SK-MEL-5 (cell line): Measurements from ENCODE around the gene CCL13. TPM values are rescaled to one million over a fixed set of nuclear protein-coding genes. Genes with fewer than 3 reads are reported as not detected.

Source experiments
- DNase-seq: peaks from one replicate; pipeline ENCODE4 v3.0.0-alpha.2; 2016; ENCODE audit warnings: low read depth, low spot score
- in situ Hi-C: cut with HindIII; loops from 2 replicates; pipeline ENCODE4 v1.10.0; 2016; ENCODE audit warnings: low sequenced_read_pairs, high pct_unique_total_duplicates, low pct_unique_long_range_greater_than_20kb
- total RNA-seq: library from RNA; depleted of rRNA; stranded (reverse); fragments of >200 nt; shearing (Covaris generic); gene quantifications from 2 replicates; pipeline ENCODE4 v1.2.3, GENCODE V29; 2014

The CCL13 gene
- total RNA-seq, 1 experiment from 2014 or later, result not detected

DNA sequence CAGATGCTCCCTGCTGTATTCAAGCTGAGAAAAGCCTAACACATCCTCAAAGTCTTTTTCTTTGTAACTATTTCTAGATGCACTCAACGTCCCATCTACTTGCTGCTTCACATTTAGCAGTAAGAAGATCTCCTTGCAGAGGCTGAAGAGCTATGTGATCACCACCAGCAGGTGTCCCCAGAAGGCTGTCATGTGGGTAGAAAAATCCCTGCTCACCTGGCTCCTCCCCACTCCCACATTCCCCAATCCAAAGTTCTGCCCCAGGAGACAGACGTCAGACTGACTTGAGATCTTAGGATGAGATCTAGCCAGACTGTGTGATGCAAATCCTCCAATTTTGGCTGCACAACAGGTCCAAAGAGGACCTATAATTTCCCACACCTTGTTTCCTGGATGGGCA, 1.1 kb downstream of the CCL13 start:
- DNase-seq, result no peak
- in situ Hi-C loops, result no loop called here

DNA sequence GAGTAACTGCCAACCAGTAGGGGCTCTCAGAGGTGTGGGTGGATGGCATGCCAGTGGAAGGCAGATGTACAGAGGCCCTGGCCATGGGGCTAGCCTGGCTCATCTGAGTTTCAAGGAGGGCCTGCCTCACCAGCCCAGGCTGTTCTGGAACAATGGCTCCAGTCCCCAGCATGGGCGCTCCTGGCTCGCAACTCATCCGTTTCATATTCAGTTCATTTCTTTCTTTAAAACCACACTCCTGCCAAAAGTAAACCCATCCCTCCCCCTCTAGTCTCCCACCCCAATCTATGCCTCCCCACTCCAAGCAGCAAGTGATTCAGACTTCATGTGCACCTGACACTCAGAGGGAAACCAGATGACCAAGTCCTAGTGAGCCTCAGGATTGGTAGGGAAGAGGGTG, 2.4 kb downstream of the CCL13 start:
- in situ Hi-C loops, result no loop called here
- DNase-seq, result no peak

DNA sequence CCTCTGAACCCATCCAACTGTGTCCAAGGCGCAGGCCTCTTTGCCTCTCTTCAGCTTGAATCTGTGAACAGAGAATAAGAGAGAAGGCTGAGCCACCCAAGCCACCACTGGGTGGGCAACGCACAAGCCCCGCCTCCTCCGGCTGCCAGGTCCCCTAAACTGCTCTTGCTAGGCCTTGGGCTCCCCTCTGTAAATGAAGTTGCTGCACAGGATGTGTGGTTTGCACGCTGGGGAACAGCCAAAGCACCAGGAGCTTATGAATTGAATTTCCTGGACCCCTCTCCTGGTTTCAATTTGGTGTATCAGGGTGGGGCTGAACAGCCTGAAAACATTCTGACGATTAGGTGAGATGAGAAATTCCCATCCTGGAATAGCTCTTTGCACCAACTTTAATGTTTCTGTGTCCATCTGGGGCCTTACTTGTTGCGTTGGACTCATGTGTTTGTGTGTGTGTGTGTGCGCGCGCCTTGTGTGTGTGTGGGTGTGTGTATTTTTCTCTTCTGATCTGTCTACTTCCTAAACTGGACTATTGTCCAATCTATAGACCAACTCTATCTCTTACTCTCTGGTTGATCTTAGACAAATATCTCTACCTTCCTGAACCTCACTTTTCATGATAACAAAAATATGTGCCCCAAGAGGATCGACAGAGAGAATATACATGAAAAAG, 4.5 kb downstream of the CCL13 start:
- in situ Hi-C loops, result no loop called here
- DNase-seq, result no peak

DNA sequence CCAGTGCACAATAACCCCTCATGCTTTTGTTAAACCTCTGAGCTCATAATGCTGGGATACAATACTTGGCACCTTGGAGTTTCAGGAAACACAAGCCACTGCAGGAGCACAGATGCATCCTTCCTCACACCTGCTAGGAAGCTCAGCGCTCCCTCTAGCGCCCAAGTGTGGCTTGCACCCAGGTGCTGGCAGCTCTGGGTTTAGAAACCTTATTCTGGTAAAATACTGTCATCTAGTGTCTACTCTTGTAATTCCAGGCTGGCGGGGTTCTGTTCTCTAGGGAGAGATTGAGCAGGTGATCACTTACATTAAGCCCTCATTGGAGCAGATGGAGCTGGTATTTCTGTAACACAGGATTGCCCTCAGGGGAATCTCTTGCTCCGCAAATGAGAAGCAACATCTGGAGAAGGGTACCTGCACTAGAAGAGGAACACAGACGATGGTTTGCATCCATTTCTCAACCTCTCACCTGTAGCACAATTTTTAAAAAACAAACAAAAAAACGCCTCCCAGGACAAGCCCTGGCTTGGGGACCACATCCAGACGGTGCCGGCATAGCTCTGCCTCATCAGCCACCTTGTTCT, 5.3 kb downstream of the CCL13 start:
- in situ Hi-C loops, result no loop called here

DNA sequence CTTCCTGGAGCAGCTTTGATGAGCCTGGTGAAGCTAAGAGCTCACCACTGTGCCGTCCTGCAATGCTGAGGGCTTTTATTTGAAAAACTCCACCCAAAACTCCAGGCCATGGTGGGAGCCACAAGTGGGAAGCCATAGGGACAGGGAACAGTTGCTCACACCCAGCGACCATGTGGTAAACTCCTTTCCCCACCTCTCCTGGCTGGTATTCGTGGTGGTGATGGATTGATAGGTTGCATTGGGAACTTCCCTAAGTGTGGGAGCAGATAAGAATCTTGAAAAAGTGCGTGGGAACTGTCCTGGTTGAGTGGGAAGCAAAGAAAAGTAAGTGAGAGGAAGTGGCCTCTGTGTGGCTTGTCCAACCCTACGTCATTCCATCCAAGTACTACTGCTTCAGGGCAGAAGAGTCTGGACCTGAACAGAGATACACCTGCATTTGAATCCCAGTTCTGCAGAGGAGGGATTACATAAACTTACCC, 6.9 kb downstream of the CCL13 start, which contains the start of gene CCL1:
TSS of gene CCL1 (minus strand) at position 51 of the 479 bp plus-strand sequence. CDS start 72 bp downstream, outside the sequence.
- in situ Hi-C loops, result no loop called here
- no peak for DNase-seq

More for the DNA sequence above, 5.3 kb downstream of the CCL13 start:
- peak; percentile 89 for DNase-seq

DNA sequence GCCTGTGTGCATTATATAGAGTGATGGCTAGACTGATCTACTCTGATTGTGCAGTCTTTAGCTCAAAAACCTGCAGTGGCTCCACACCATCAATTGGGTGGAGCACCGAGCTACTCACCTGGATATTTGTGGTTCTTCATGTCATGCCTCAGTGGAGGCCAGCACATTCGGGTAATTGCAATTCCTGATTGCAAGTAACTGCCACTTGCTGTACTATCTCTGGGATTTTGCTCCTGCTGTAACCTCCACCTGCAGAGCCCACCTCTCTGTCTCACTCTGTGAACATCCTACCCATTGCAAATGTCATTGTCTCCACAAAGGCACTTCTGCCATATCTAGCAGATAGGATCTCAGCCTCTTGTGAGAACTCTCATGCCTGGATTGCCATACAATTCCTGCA, 8.5 kb downstream of the CCL13 start:
- in situ Hi-C loops, result no loop called here
- DNase-seq, result no peak

DNA sequence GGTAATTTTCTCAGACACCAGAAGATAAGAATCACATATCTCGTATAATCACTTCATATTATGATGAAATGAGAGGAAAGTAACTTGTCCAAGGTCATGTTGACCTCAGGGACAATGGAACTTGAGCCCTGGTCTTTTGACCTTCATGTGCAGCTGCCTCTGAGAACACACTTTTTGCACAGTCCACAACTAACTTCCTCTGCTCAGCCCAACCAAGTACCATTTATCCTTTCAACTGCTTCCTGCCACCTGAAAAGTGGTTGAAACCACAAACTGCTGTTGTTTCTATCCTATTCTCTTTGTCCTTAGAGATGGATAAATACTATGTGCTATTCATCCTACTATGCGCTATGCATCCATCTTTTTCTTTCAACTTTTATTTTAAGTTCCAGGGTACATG, 9.1 kb downstream of the CCL13 start:
- DNase-seq, result no peak
- in situ Hi-C loops, result no loop called here

DNA sequence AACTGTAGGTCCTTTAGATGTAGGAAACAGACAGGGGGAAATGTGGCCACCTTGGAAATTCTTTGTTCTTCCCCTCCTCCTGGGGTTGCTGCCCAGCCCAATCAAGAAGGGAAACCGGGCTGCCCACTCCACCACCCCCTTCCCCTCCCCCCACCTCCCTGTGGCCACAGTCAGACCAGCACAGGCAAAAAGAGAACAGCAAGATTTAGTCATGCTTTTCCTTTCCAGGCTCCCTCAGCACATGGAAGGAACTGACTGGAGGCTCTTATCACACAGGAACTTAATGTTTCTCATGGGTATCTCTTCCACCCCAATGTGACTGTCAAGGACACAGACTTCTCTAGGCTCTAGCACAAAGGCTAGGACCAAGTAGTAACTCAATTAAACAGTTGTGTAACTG, 9.7 kb downstream of the CCL13 start:
- in situ Hi-C loops, result no loop called here
- DNase-seq, result no peak

DNA sequence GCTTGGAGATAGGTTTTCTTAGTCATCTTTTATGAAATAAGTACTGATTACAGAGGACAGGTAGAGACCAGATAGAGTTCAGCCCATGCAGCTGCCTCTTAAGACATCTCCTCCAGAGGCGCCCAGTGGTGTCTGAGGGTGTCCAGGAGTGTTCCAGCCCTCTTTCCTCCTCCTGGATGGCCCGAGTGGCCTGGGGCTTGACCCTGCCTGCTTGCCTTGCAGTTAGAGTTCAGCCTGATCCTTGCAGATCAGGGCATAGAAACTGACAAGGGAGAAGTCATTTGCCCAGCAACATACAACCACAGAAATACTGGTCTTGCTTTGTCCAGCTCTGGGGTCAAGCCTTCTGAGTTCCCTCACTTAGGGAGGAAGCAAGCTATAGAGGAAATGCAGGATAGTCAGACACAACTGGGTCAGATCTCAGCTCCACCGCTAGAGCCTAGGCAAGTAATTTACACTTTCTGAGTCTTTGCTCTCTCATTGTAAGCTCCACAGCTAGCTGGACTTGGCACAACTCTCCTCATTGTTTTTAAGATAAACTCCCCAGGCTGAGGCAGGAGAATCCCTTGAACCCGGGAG, 10.3 kb downstream of the CCL13 start:
- DNase-seq, result no peak
- in situ Hi-C loops, result no loop called here

DNA sequence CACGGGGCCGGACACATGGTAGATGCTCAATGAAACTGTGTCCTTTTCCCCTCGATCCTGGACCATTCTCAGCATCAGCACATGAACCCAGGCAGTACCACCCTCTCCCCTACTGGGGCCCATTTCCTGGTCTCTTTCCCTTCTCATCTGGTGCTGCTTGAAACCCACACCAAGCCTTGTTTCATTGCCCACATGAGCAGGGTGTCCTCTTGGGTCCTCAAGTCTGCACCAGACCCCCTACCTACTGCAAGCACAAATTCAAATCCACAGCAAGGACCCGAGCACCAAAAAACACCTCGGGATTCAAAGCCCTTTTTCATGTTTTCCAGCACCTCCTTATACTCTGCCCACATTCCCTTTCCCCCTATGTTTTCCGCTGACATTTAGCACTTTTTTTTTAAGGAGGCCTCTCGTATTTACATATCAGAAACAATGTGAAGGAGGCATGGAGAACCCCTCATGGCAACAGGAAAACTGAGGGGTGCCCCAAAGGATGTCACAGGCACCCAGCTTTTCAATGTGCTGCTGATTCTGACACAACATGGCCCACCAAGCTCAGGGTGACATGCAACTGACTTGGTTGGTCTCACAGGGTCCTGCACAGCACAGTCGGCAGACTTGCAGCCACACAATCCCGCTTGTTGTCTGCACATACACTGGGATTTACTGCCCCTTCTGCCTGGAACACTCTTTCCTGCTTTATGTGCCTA, 11.4 kb downstream of the CCL13 start:
- in situ Hi-C loops, result no loop called here
- no peak for DNase-seq

DNA sequence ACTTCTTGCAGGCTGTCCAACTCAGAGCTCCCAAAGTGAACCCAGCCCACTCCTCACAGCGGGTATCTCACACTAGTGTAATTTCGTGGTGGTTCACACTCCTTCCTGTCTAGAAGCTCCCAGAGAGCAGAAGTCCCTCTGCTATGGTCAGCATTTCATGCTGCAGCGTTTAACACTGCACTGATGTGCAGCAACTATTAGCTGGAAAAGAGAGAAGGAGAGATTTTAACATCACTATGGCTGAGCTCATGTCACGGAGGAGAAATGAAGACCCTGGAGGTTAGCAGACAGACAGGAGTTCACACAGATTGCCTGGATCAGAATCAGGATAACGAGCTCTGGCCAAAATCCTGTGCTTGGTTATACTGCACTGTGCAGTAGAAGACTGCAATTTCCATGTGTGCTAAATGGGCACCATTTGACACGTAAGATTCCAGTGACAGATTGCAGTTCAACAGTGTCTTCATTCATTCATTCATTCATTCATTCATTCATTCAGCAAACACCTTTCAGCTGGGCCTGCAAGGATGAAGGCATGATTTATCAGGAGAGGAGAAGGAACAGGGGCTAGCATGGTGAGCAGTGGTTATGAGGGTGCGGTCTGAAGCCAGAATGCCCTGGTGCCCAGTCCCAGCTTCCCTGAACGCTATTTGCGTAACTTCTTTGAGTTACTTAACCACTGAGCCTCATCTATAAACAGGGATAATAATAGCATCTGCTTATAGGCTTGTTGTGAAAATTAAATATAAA, 12.1 kb downstream of the CCL13 start:
- no peak for DNase-seq
- in situ Hi-C loops, result no loop called here

DNA sequence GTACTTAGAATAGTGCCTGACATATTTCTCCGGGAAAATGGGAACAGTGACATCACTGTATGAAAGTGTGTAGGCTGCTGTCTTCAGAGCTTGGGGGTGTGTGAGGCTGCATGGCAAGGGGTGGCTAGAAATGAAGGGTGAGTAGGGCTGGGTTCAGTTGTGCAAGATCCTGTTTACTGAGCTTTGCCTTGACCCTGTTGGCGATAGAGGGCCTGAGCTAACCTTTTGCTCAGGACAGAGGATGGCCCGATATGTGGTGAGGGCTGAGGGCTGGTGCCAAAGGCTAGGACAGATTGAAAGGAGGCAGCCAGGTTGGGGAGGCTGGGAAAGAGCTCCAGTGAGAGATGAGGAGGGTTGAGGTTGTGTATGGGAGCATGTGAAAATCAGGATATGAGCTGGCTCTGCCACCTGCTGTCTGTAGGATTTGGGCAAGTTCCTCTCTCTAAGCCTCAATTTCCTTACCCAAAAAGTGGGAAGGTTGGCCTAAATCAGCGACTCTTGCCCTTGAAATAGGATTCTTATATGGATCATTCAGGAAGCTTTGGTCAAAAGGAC, 12.7 kb downstream of the CCL13 start:
- in situ Hi-C loops, result no loop called here
- DNase-seq, result no peak

DNA sequence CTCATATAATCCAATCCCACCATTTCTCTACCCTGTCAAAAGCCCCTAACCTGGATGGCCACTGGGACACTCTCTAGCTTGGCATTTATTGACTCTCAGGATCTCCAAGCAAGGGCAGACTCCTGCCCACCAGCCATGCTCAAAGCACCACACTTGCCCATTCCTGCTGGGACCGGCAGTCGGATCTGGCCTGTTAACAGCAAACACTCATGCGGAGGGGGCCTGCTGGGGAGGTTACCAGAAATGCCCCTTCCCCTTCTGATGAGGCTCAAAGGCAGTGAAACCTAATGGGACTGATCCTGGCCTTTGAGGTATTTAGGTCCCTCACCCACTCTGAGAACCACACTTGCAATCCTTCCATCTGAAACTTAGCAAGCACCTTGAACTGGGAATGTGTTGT, 13.3 kb downstream of the CCL13 start:
- in situ Hi-C loops, result no loop called here
- DNase-seq, result no peak

DNA sequence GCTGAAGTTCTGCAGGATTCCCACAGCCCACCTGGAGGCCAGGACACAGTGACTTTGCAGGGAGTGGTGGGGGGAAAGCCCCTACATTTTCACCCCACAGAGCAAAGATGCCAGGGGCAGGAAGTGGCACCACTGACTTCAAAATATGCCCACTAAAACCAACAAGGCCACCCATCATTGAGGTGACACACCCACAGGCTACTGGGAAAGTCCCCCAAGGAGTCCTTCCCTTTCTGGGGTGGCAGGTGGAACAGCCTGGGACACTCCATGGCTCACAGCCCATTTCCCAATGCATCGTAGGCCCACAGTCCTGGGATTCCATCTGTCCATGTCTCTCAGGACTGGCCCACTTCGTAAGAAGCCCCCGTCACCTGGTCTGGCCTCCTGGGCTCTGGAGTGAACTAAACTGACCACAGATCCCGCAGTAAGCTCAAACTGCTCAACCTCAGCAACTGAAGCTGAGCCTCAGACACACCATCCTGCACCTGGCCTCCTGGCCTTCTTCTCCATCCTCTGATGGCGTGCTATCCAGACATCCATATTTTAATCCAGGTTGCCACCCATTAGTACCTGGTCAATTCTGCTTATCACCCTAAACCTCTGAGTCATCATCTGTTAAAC, 14.2 kb downstream of the CCL13 start:
- DNase-seq, result no peak
- in situ Hi-C loops, result no loop called here

DNA sequence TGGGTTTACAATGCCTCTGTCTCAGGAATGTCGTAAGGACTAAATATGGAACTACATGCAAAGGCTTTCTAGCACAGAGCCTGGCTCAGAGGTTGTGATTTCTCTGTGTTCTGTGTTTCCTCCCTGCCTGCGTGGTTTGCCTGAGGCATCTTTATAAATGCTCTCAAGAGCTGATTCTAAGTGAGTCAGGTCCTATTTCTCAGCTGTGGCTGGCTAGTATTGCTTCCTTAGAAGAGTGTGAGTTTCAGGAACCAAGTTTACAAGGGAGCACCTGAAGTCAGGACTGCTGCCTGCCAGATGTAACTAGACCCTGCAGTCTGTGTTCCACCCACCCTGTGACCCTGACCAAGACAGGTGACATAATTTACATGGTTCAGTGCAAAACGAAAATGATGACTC, 14.7 kb downstream of the CCL13 start:
- DNase-seq, result no peak
- in situ Hi-C loops, result no loop called here

DNA sequence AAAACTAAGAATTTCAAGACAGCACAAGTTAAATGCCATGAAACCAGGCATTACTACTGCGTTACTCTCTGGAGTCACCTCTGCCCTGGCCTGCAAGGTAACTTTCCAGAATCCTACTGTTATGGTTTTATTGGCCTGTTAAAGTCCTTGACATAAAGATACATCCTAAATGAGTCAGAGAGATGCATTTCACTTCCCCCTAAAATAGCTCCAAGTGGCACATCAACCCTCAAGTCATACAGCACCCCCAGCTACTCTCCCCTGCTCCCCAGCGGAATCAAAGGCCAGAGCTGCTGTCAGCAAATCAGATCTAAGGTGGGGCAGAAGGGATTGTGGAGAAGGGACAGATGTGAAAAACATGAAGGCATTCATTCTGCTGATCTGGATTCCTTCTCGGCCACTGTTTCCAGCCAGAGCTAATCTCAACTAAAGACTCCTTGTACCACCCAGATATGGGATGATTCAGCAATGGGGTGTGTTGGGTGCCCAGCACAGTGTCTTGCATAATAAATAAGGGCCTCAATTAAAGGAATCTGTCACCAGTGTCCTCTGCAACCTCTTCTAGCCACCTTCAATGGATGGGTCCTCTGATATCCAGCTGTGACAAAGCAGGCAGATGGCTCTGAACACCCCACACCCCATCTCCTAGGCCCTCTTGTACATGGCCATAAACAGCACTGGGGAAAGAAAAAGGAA, 15.3 kb downstream of the CCL13 start:
- in situ Hi-C loops, result no loop called here
- no peak for DNase-seq

DNA sequence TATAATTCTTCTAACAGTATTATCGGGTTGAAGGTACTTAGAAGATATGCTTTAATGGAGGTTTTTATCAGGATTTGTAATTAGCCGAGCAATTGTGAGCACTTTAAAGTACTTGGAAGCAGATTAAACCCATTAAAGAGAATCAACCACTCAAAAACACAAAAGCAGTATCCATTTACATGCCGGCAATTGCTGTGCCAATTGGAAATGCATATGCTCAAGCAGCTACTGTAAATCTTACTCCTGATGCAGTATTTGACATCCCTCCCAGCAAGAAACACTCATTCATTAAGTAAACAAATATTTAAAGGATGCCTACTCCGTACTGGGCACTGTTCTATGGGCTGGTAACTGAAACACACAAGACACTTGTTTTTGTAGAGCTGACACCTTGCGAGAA, 18.2 kb downstream of the CCL13 start:
- in situ Hi-C loops, result no loop called here
- no peak for DNase-seq
